Measurements from ENCODE around the gene MAPK1IP1L. TPM values are rescaled to one million over a fixed set of nuclear protein-coding genes. Genes with fewer than 3 reads are reported as not detected.

The MAPK1IP1L gene
- total RNA-seq, 1 donor from 2014 or later: 22.5 TPM

Other genes starting within 250 kb of the MAPK1IP1L start
- gene GCH1, start 148.8 kb upstream of the MAPK1IP1L start, total RNA-seq: 10.4 and 13.4 TPM in 2 replicates
- 8.3 and 16.7 TPM in 2 replicates for gene WDHD1, start 24.5 kb upstream of the MAPK1IP1L start, total RNA-seq
- gene SOCS4, start 24.4 kb upstream of the MAPK1IP1L start, total RNA-seq: 21.4 and 25.5 TPM in 2 replicates
- gene LGALS3, start 77.6 kb downstream of the MAPK1IP1L start, total RNA-seq: 62.5 and 202 TPM in 2 replicates
- 11.6 and 78.0 TPM in 2 replicates for gene DLGAP5, start 139.9 kb downstream of the MAPK1IP1L start, total RNA-seq
- 25.2 and 25.7 TPM in 2 replicates for gene FBXO34, start 219.8 kb downstream of the MAPK1IP1L start, total RNA-seq

All from dermis blood vessel endothelial cell (primary cell).